WERI-Rb-1 (cell line): ENCODE data around the gene AFF1.

Experiments
- DNase-seq: peaks from one replicate; pipeline ENCODE4 v3.0.0-alpha.2; 2020
- H3K27ac ChIP-seq: fragments of 250-450 bp; sonication (Bioruptor Pico); 2 replicates; pipeline ENCODE4 v1.5.1; 2020; ENCODE audit warnings: mild to moderate bottlenecking, moderate library complexity
- H3K27me3 ChIP-seq: fragments of 250-450 bp; sonication (Bioruptor Pico); 2 replicates; pipeline ENCODE4 v1.5.1; 2021; ENCODE audit warnings: mild to moderate bottlenecking, low read depth, moderate library complexity; ENCODE audit not compliant: insufficient read depth, severe bottlenecking
- H3K36me3 ChIP-seq: fragments of 250-450 bp; sonication (Bioruptor Pico); 2 replicates; pipeline ENCODE4 v1.5.1; 2020; ENCODE audit warnings: mild to moderate bottlenecking, moderate library complexity
- H3K4me3 ChIP-seq: 2 replicates; pipeline ENCODE4 v1.5.1; 2011; ENCODE audit warnings: low read depth, mild to moderate bottlenecking, control low read depth, low read length
- H3K9me3 ChIP-seq: fragments of 250-450 bp; sonication (Bioruptor Pico); 2 replicates; pipeline ENCODE4 v1.5.1; 2021; ENCODE audit warnings: mild to moderate bottlenecking, moderate library complexity; ENCODE audit not compliant: severe bottlenecking
- CTCF ChIP-seq: IDR thresholded peaks from 2 replicates; pipeline ENCODE4 v1.5.1; 2011; ENCODE audit warnings: low read depth, mild to moderate bottlenecking, control low read depth, inconsistent platforms, low read length

Gene AFF1

GRCh38 chr4:87103691-87104187 lies 168.9 kb downstream of the AFF1 start:
- TF ChIP-seq CTCF: no peak
- Histone ChIP-seq H3K27ac (no peak overlapping the region), H3K36me3 (peaks cover 33% of the 10 kb centered on the region), H3K4me3 (no peak overlapping the region), H3K9me3 (no peaks in the 10 kb centered on the region), H3K27me3 (no peaks in the 10 kb centered on the region)
- DNase-seq: no peak

- H3K27me3 ChIP-seq: no peaks in the 10 kb centered on the region
- H3K36me3 ChIP-seq: peaks cover 42% of the 10 kb centered on the region
- no peaks in the 10 kb centered on the region for H3K9me3 ChIP-seq
- H3K27ac ChIP-seq: no peak overlapping the region
- TF ChIP-seq CTCF: no peak
- DNase-seq: no peak
- no peak overlapping the region for H3K4me3 ChIP-seq
Measured at GRCh38 chr4:87105101-87105845, 170.5 kb downstream of the AFF1 start.

- peaks cover 57% of the 10 kb centered on the region for H3K36me3 ChIP-seq
- H3K9me3 ChIP-seq: no peaks in the 10 kb centered on the region
- no peak overlapping the region for H3K4me3 ChIP-seq
- no peaks in the 10 kb centered on the region for H3K27me3 ChIP-seq
- DNase-seq: no peak
- no peak overlapping the region for H3K27ac ChIP-seq
- TF ChIP-seq CTCF: no peak
Measured at GRCh38 chr4:87108142-87108546, 173.3 kb downstream of the AFF1 start.

GRCh38 chr4:87109121-87109520 lies 174.3 kb downstream of the AFF1 start:
- Histone ChIP-seq H3K36me3 (peaks cover 62% of the 10 kb centered on the region), H3K27me3 (no peaks in the 10 kb centered on the region), H3K9me3 (no peaks in the 10 kb centered on the region), H3K4me3 (no peak overlapping the region), H3K27ac (no peak overlapping the region)
- no peak for TF ChIP-seq CTCF
- no peak for DNase-seq

- DNase-seq: no peak
- peaks cover 66% of the 10 kb centered on the region for H3K36me3 ChIP-seq
- no peak for TF ChIP-seq CTCF
- no peak overlapping the region for H3K27ac ChIP-seq
- no peaks in the 10 kb centered on the region for H3K27me3 ChIP-seq
- no peak overlapping the region for H3K4me3 ChIP-seq
- H3K9me3 ChIP-seq: no peaks in the 10 kb centered on the region
Measured at GRCh38 chr4:87109945-87110344, 175.1 kb downstream of the AFF1 start.

- Histone ChIP-seq H3K27me3 (no peaks in the 10 kb centered on the region), H3K27ac (no peak overlapping the region), H3K4me3 (no peak overlapping the region), H3K9me3 (no peaks in the 10 kb centered on the region), H3K36me3 (peaks cover 69% of the 10 kb centered on the region)
- DNase-seq: no peak
- TF ChIP-seq CTCF: no peak
Measured at GRCh38 chr4:87112063-87112462, 177.3 kb downstream of the AFF1 start.
